ENCODE measurements around the gene GNAZ. TPM values are rescaled to one million over a fixed set of nuclear protein-coding genes. Genes with fewer than 3 reads are reported as not detected.

The GNAZ gene
- total RNA-seq, 1 experiment from 2014 or later: 5.0 TPM

DNA sequence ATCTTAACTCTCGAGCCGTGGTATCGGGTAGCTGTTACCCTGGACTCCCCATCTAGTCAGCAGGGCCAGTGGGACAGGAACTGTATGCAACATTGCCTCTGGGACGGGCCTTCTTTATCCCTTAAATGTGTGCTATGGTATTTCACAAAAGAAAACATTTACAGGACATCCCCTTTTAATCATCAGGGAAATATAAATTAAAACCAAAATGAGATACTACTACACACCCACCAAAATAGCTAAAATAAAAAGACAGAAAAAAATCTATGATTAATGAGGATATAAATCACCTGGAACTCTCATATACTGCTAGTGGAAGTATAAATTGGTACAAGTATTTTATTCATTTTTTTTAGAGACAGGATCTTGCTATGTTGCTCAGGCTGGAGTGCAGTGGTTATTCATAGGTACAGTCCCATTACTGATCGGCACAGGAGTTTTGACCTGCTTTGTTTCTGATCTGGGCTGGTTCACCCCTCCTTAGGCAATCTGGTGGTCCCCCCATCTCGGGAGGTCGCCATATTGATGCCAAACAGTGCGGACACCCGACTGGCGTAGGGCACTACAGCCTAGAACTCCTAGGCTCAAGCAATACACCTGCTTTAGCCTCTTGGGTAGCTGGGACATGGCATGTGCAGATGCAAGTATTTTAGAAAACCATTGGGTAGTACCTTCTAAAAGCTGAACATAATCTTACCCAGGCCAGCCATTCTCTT lies 62.2 kb downstream of the GNAZ start:
- Mint-ChIP-seq H3K27me3 (ENCODE audit: low read depth) (peaks cover 62% of the 10 kb centered on the region), H3K4me1 (peaks cover 5 to 16% of the 10 kb centered on the region in 2 experiments), H3K9me3 (no peaks in the 10 kb centered on the region; a peak in 1 of 5 replicates), H3K4me3 (no peak overlapping the region), H3K36me3 (ENCODE audit: insufficient read depth in 1 of 3, low read depth in 3 of 3) (no peaks in the 10 kb centered on the region), H3K27ac (no peak overlapping the region)
- no peak overlapping the region for H2AFZ ChIP-seq (ENCODE audit: low read length)
- H3K27me3 ChIP-seq (ENCODE audit: insufficient read depth, low read length): no peaks in the 10 kb centered on the region; the same call in 1 of the 2 replicates
- no peaks in the 10 kb centered on the region for H3K23me2 ChIP-seq (ENCODE audit: insufficient read length, low read depth, low read length, poor library complexity, severe bottlenecking)
- no CpG with 5 or more reads among the region's 10 CpGs for WGBS (ENCODE audit: extremely low coverage, insufficient read length, low lambda C conversion rate)
- H3K4me2 ChIP-seq (ENCODE audit: insufficient read depth, insufficient read length, low read length): no peak overlapping the region
- no peak overlapping the region for H3K27ac ChIP-seq (ENCODE audit: insufficient read length, low read depth, low read length)
- H4K20me1 ChIP-seq (ENCODE audit: control insufficient read depth, insufficient read depth, insufficient read length): peaks cover 2% of the 10 kb centered on the region
- no peak overlapping the region for H2BK120ac ChIP-seq (ENCODE audit: low read depth, low read length, poor library complexity, severe bottlenecking)
- H3K4me1 ChIP-seq (ENCODE audit: insufficient read depth, low read length): no peaks in the 10 kb centered on the region; the same call in 1 of the 2 replicates
- H3K9me3 ChIP-seq (ENCODE audit: control insufficient read depth, low read depth, low read length): no peaks in the 10 kb centered on the region
- no peak overlapping the region for H2BK12ac ChIP-seq (ENCODE audit: insufficient read length, low read depth, low read length)
- TF ChIP-seq, protein P1, sequence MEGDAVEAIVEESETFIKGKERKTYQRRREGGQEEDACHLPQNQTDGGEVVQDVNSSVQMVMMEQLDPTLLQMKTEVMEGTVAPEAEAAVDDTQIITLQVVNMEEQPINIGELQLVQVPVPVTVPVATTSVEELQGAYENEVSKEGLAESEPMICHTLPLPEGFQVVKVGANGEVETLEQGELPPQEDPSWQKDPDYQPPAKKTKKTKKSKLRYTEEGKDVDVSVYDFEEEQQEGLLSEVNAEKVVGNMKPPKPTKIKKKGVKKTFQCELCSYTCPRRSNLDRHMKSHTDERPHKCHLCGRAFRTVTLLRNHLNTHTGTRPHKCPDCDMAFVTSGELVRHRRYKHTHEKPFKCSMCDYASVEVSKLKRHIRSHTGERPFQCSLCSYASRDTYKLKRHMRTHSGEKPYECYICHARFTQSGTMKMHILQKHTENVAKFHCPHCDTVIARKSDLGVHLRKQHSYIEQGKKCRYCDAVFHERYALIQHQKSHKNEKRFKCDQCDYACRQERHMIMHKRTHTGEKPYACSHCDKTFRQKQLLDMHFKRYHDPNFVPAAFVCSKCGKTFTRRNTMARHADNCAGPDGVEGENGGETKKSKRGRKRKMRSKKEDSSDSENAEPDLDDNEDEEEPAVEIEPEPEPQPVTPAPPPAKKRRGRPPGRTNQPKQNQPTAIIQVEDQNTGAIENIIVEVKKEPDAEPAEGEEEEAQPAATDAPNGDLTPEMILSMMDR (conservative IDR thresholded peaks at IDR 0.05): no peak
- H3K14ac ChIP-seq (ENCODE audit: insufficient read depth, low read length): no peak overlapping the region
- H3K79me2 ChIP-seq (ENCODE audit: insufficient read depth, low read length): no peaks in the 10 kb centered on the region
- no peak overlapping the region for H3K9ac ChIP-seq (ENCODE audit: extremely low read depth, insufficient read length, low read length)
- H4K8ac ChIP-seq (replicated peaks; ENCODE audit: insufficient read length, low read depth, low read length): no peak overlapping the region
- H2BK15ac ChIP-seq (ENCODE audit: low read depth, low read length): no peak overlapping the region
- no peak overlapping the region for H3K23ac ChIP-seq (ENCODE audit: insufficient read length, low read depth, low read length)
- H4K5ac ChIP-seq (ENCODE audit: insufficient read length, low read depth, low read length): no peak overlapping the region
- H2BK5ac ChIP-seq (ENCODE audit: insufficient read length, low read length): no peak overlapping the region
- DNase-seq: no peak
- H3K56ac ChIP-seq (ENCODE audit: insufficient read length, low read depth, low read length): no peak overlapping the region
- H2AK5ac ChIP-seq (ENCODE audit: insufficient read length, low read length): no peak overlapping the region
- no peak overlapping the region for H3K4ac ChIP-seq (ENCODE audit: low read depth, low read length)
- no peak overlapping the region for H2BK20ac ChIP-seq (ENCODE audit: low read depth, low read length, poor library complexity, severe bottlenecking)
- H3K79me1 ChIP-seq (ENCODE audit: insufficient read depth, low read depth, low read length, poor library complexity, severe bottlenecking): no peaks in the 10 kb centered on the region
- H3K18ac ChIP-seq (ENCODE audit: insufficient read length, low read depth, low read length): no peak overlapping the region
- H3T11ph ChIP-seq (ENCODE audit: low read length): no peak overlapping the region
- H4K91ac ChIP-seq (ENCODE audit: insufficient read length, low read depth, low read length): no peak overlapping the region
